ENCODE results near the gene TCF7L1.

GRCh38 chr2:85234868-85235267, 101.7 kb downstream of the TCF7L1 start:
- TF ChIP-seq BACH2 (CRISPR knock-in tag; IDR thresholded peaks at IDR 0.05; ENCODE audit: borderline replicate concordance) (no peak), PPARA (CRISPR knock-in tag; IDR thresholded peaks at IDR 0.05; ENCODE audit: borderline replicate concordance) (no peak), TOX (CRISPR knock-in tag; IDR thresholded peaks at IDR 0.05; ENCODE audit: borderline replicate concordance) (no peak), RARB (CRISPR knock-in tag; IDR thresholded peaks at IDR 0.05) (no peak), PATZ1 (CRISPR knock-in tag; IDR thresholded peaks at IDR 0.05; ENCODE audit: borderline replicate concordance) (no peak), ZFP3 (CRISPR knock-in tag; IDR thresholded peaks at IDR 0.05) (no peak)
- TF ChIP-seq, protein P1, sequence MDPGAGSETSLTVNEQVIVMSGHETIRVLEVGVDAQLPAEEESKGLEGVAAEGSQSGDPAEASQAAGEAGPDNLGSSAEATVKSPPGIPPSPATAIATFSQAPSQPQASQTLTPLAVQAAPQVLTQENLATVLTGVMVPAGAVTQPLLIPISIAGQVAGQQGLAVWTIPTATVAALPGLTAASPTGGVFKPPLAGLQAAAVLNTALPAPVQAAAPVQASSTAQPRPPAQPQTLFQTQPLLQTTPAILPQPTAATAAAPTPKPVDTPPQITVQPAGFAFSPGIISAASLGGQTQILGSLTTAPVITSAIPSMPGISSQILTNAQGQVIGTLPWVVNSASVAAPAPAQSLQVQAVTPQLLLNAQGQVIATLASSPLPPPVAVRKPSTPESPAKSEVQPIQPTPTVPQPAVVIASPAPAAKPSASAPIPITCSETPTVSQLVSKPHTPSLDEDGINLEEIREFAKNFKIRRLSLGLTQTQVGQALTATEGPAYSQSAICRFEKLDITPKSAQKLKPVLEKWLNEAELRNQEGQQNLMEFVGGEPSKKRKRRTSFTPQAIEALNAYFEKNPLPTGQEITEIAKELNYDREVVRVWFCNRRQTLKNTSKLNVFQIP (CRISPR knock-in tag; IDR thresholded peaks at IDR 0.05; ENCODE audit: borderline replicate concordance, low read depth), result no peak

Data from SK-N-SH treated with all-trans-retinoic acid at 6 μM for 48 hours (cell line).